GM21360 (cell line): ENCODE results near the gene CASQ2.

ENCODE experiments used
- ATAC-seq: cut with Tn5 transposase; IDR thresholded peaks from one replicate; pipeline ENCODE4 v1.9.1; 2021; ENCODE audit warnings: mild to moderate bottlenecking, moderate library complexity; ENCODE audit not compliant: unreplicated experiment

CASQ2 gene

DNA sequence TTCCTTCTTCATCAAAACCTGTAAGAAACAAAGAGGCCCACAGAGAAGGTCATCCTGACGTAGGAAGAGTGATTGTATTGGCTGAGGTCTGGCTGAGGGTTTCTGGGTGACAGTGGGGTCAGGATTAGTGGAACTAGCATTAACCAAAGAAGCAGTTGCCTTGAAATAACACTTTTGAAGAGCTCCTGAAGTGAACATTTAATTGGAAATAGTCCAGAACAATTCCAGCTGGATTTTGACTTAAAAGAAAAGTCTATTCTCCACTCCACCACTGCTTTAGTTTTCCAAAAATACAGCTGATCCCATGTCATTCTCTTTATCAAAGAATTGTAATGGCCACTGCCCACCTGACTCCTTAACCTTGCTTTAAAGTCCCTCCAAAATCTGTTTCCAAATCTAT is 27.7 kb downstream of the CASQ2 start:
- no peak for ATAC-seq

DNA sequence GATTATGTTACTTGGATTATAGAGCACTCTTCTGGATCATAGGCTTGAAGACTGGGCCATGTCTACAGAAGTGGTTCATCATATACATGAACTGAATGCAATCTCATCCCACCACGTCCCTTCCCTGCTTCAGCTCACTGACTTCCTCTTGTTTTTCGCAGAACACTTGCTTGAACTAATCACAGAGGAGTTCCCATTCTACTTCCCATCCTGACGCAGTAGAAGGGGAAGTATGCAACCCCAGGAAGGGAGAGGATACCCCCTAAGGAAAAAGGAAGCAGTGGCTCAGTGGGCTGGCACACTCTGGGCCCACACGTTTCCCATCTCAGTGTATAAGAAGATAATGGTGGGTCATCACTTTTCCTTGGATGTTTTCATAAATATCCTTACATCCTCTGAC is 36.2 kb downstream of the CASQ2 start:
- no peak for ATAC-seq

DNA sequence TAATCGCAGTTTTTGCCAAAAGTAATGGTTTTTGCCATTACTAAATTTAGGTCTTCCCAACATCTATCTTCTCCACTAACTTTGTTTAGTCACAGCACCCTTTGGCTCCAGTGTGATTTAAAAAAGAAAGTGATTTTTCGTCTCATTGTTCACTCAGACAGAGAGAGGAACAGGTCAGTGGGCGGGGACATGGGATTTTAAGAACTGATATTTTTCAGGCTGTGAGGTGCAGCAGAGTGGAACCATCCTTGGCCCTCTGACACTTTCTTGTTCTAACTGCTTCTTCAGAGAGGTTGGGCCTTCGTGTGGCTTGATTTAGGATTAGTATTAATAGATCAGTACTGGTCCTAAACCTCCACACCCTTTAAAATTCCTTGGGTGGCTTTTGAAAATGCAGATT is 38.8 kb downstream of the CASQ2 start:
- peak; percentile 95 for ATAC-seq

DNA sequence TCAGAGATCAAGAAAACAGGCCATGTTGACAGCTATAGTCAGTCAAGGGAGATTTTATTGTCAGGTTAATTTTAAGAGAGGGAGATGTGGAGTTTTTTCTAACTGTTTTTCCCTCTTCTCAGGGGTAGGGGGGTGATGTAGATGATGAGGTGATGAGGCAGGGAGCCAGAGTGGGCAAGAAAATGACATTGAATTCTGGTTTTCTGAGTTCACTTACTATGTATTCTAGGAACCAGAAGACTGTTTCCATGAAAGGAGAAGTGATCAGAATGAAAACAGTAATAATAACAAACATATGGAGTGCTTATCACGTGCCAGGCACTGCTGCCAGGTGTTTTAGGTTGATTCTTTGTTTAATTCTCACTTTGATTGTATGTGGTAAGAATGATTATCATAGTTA is 40.2 kb downstream of the CASQ2 start:
- no peak for ATAC-seq

DNA sequence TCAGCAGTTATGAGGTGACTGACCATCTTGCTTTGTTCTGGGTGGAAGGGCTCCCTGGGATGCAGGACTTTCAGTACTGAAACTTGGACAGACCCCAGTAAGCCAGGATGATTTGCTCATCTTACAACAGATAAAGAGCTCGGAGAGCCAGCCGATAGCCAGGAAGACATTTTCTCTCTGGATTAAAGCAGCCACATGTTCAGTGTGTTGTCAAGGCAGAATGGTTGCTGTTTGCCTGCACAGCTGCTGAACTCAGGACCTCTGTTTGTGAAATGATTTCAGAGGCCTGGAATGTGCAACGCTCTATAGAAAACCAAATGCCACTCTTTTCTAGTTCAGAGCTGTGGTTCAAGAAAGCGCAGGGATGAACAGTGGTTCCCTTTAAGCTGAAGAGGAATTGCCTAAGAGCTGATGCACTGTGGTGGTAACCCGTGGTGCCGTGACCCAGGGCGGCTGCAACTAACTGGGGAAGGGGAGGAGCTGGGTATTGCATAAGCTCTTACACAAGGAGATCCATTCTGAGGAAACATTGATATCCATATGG is 40.7 kb downstream of the CASQ2 start:
- no peak for ATAC-seq

DNA sequence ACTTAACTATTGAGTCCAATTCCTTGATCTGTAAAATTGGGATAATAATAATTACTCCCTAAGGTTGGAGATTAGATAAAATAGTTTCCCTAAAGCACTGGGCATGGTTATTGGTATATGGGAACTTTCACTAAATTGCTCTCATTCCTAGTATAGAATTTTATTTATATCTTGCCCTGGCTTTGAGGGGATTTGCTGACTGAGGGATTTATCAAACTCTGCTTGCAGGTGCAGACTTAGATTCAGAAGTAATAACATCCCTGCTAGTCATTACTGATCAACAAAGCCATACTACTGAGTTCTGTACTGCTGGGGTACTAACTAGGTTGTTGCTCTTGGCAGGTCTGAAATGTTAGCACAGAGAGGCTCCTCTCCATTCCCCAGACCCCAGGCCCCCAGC is 41.9 kb downstream of the CASQ2 start:
- ATAC-seq: no peak

DNA sequence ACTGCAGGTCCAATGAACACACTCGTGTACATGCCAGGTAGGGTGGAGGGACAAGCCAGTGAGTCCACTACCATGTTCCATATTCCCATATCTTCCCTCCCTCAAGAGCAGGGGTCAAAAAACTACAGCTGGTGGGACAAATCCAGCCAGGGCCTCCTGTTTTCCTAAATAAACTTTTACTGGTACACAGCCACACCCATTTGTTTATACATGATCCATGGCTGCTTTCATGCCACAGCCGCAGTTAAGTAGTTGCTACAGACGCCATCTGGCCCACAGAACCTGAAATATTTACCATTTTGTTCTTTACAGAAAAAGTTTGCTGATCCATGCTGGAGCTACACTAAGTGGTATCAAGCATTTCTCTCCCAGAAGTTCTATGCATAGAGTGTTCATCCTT is 42.4 kb downstream of the CASQ2 start:
- no peak for ATAC-seq

DNA sequence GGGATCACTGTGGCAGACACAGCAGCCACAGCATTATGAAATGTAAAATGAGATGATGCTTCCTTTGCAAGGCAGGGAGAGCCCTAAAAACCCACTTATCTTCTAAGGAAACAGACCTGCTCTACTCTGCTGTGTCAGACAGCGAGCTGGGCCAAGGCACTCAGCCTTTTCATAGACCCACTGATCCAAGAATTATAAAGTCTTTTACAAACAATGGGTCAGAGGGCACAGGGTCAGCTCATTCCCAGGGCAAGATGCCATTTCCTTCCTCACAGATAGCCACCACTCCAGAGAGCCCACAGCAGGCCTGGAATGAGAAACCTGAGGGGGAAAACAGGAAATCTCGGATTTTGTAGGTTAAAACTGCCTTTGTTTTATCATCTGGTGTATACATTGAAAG is 42.9 kb downstream of the CASQ2 start:
- ATAC-seq: no peak

DNA sequence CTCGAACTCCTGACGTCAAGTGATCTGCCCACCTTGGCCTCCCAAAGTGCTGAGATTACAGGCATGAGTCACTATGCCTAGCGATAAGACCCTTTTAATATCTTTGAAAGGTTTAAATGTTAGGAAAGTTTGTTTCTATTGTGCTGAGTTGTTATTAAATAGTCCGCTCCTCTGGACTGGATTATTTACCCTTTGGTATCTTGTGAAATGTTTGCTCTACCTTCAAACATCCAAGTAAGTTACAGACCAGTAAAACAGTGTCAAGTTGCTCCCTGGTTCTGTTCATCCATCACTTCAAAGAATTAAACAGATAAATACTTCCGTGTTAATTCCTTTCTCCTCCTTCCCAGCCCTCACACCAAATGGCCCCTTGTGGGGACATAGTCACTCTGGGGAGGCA is 44.8 kb downstream of the CASQ2 start:
- ATAC-seq: no peak

DNA sequence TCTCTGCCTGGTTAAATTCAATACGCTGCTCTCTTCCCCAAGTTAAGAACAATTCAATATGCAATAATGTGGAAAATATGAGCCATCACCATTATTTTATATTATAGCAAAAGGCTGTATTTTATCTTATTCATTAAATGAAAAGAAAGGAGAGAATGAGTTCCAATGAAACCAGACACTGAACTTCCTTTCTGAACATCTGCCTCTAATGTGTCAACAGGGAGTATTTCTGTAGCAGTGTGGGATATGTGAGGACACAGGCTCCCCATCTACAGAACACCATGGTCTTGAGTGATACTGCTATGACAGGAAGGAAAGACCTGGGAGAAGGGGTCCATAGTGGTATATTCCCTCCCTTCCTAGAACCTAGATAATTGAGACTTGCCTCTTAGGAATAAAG is 46.3 kb downstream of the CASQ2 start:
- ATAC-seq: no peak

DNA sequence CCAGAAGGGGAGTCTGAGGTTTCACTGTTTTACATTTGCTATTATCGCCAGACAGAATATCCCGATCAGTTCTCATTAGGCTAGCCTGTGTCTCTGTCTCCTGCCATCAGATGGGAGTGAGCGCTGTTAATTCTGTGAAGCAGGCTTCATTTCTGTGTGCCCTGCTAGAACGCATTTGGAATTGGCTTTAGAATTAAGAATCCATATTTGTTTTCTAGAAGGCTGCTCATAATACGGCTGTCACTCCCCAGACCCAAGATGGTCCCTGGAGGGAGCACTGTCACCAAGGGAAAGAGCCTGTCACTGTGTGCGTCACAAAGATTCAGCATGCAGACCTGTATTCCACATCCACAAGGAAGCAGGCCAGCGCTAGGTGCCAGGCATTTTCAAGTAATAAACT is 49.2 kb downstream of the CASQ2 start:
- no peak for ATAC-seq

DNA sequence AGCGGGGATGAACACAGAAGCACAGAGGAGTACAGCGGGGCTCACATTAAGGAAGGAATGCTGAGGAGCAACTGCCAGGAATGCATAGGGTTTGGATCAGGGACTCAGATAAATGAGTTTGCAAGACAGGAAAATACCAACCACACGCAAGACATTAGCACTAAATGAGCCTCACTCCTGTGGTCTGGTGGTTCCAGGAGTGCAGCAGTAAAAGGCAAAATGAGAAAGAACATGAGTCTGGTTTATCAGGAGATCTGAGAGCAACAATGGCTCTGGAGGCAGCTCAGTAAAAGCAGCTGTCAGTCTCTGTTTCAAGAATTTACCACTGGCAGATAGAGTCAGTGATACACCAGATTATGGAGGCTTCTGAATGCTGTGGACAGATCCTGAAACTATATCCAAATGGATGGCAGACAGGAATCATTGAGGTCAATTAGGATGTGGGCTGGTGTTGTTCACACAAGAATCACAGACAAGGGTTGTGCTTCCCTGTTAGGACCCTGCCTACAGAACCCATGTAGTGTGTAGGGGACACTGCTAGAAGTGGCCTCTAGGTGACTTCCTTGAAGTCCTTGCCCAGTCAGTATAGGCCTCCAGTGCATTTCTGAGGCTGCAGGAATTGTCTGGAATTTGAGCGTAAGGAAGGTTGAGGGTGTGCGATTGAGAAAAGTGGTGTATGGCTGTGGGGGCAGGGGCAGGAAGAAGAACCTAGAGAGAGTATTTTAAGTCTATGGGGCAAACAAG is 50.3 kb downstream of the CASQ2 start:
- no peak for ATAC-seq

DNA sequence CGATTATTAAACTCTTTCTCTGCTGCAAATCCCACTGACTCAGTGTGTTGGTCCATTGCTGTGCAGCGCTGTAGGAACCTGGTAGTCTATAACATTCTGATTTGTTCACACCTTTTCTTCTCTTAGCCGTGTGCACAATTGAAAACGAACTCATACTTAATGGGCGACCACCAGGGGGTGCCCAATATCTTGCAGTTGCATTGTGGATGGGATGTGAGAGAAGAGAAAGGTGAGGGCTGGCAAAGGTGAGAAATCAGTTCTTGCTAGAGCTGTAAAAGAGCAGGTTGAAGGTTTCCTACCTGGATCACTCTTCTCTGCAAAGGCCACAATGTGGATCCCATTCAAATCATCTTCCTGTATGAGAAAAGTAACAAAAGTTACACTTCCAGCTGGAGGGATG is 51.0 kb downstream of the CASQ2 start:
- ATAC-seq: no peak

DNA sequence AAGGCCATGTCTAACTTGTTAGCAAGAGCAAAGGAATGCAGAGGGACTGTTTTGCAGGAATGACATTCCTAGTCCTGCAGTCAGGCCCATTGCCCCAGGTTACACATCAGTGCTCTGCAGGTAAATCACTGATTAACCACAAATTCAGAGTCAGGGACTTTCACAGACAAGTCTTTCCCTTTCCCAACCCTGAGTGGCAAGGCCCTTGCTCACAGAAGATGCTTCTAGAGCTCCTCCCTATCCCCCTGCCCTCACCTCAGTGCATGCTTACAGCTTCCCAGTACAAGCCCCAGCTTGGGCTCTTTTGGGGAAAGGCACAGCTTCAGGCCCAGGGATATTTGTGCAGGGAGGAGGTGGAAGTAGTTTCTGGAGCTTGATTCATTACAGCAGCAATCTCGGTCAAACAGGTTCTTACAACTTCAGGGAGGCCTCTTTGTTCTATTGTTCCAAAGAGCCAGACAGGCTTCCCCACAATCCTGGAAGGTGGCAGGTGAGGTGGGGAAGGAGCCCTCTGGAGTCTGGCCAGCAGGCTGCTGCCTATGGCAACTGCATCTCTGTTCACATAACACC is 53.9 kb downstream of the CASQ2 start:
- ATAC-seq: no peak

DNA sequence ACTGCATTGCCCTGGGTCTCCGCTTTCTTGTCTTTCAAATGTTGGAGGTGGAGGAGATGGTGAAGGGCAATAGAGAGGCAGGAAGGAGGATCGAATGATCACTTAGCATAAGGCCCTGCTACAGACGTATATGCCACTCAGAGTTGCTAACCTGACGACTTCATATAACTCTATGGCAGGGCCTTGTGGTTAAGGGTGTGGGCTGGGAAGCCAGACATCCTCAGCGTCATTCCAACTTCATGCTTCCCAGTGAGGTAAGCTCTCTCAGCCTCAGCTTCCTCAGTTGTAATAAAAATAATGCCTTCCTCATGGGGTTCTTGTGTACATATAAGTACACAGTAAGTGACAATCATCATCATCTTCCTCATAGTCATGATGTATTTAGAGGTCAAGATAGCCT is 54.6 kb downstream of the CASQ2 start:
- ATAC-seq: no peak

DNA sequence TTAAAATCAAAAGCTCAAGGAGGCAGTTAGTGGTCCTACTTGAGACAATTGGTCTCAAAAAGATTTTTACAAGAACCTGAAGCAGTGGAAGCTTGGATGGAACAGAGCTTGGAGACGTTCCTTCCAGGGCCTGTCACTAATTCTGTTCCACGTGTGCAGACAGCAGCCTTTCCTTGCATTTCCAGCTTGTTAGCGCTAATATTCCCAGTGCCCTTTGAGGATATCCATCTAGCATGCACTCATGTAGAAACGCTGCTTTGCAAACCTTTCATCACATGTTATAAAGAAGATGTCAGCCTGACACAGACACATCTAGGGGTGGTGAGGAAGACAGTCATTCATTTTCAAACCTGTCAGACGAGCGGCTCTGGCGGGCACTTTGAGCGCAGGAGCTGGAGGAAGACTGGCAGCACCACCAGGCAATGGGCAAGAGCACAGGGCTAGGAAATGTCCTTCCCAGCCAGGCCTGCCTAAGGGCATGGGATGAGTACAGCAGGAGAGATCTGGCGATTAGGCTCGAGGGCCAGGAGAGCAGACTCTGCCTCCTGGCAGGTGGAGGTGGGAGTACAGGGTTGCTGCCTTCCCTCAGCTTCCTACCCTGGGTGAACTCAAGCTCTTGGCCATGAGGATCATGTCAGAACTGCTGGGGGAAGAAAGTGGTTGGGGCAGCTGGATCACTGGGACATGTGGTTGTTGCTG is 55.5 kb downstream of the CASQ2 start:
- ATAC-seq: no peak

DNA sequence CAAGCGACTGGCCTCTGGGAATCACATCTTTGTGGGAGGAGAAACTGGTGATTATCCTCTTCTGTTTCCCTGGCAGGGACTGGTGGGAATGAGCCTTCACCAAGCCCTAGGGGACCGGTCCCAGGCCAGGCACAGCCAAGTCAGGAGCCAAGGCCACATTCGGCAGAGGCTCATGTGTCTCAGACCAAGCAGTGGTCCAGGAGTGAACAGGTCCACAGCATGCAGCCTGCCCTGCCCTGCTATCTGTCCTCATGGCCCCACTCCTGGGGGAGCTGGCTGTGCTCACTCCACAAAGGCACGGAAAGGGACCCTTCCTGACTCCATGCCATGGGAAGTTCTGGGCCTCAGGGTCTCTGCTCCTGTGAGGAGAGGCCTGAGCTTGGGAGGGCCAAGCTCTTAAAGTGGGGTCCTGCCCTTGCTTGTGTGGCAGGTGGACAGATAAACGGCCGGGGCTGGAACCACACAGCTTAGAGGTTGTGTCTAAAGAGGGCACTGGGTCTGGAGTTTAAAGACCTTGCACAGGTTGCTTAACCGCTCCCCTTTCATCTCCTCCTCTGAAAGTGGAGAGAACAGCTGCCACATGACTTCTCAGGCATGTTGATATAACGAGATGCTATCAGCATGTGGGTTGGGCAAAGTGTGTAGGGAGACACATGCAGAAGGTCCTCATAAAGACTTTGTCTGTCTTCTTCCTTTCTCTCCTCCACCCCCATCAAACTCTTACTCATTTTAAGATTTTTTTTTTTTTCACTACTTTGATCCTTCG is 57.5 kb downstream of the CASQ2 start:
- no peak for ATAC-seq

DNA sequence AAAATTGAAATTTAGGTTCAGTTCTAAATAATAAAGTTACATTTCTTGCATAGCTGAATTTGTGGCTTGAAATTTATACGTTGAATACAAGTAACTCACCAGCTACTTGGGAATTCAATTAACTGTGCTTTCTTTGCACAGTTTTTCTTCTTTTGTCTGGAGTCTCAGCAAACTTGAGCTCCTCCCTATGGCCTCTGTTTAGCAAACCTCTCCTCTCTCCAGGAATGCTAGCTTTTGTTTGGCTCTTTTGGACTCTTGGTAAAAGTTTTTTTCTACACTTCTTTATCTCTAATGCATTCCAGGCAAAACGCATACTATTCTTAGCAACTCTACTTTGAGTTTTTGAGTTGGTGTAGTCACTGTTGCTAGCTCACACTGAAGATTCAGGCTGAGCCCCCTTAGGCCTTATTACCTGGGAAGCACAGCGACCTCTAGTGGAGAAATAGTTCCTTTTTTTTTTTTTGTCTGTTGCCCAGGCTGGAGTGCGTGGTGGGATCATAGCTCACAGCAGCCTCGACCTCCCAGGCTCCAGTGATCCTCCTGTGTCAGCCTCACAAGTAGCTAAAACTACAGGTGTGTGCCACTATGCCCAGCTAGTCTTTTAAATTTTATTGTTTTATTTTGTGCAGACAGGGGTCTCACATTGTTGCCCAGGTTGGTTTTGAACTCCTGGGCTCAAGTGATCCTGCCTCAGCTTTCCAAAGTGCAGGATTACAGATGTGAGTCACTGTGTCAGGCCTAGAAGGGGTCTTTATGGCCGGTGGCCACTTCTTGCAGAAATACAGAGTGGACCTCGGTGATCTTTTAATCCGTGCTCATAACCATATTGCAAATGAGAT is 61.7 kb downstream of the CASQ2 start:
- ATAC-seq: peak; percentile 64

DNA sequence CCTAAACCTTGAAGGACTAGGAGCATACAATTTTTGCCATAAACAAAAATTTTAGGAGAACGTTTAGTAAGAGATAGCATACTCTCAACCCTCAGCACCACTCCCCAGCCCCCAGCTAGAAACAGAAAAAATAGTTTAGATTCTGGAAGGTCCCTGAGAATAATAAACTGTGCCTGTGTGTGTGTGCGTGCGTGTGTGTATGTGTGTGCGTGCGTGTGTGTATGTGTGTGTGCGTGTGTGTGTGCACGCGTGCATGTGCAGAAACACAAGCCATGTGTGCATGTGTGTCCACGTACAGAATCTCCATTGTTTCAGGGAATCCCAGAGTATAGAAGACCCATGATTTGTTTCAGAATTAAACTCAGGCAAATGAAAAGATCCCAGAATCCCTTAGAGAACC is 62.6 kb downstream of the CASQ2 start:
- no peak for ATAC-seq
